PFSK-1 (cell line): Measurements from ENCODE around the gene ERGIC3.

Source experiments
- FOXP2 ChIP-seq: optimal IDR thresholded peaks from 2 replicates; pipeline ENCODE3; 2011; ENCODE audit warnings: borderline replicate concordance, control low read depth, inconsistent platforms; ENCODE audit not compliant: insufficient read depth; ENCODE audit errors: extremely low read length, extremely low read depth
- POLR2AphosphoS5 ChIP-seq: IDR thresholded peaks from 2 replicates; pipeline ENCODE4 v1.6.1; 2012; ENCODE audit warnings: low read depth, mild to moderate bottlenecking, control low read depth, low read length, moderate library complexity
- REST ChIP-seq, 2 experiments: IDR thresholded peaks; 2 replicates each; pipeline versions ENCODE4 v1.6.1 to v1.8.0; 2011 to 2012; ENCODE audit warnings: low read depth in 2 of 2, low read length in 2 of 2, control low read depth in 1 of 2, inconsistent platforms in 1 of 2, mild to moderate bottlenecking in 1 of 2, moderate library complexity in 1 of 2; ENCODE audit not compliant: insufficient read depth in 1 of 2
- SIN3A ChIP-seq: IDR thresholded peaks from 2 replicates; pipeline ENCODE4 v1.6.1; 2012; ENCODE audit warnings: mild to moderate bottlenecking, low read length, moderate library complexity, borderline replicate concordance; ENCODE audit not compliant: insufficient read depth
- TAF1 ChIP-seq: IDR thresholded peaks from 2 replicates; pipeline ENCODE4 v1.6.1; 2012; ENCODE audit warnings: low read length, control low read depth, borderline replicate concordance; ENCODE audit not compliant: insufficient read depth

The ERGIC3 gene

GRCh38 chr20:35583636-35584560 is 42.0 kb downstream of the ERGIC3 start:
- TF ChIP-seq FOXP2 = no peak

GRCh38 chr20:35586751-35587425 is 45.0 kb downstream of the ERGIC3 start:
- no peak for TF ChIP-seq TAF1

GRCh38 chr20:35587436-35587835 is 45.6 kb downstream of the ERGIC3 start:
- TF ChIP-seq TAF1 (no peak), FOXP2 (no peak), REST (IDR thresholded peaks at IDR 0.05; ENCODE audit: insufficient read depth in 1 of 2, low read depth in 2 of 2, low read length in 2 of 2) (no peak), POLR2AphosphoS5 (no peak), SIN3A (no peak)

- TF ChIP-seq SIN3A (no peak), TAF1 (no peak), POLR2AphosphoS5 (no peak)
These were observed 46.5 kb downstream of the ERGIC3 start for GRCh38 chr20:35588397-35588796.

- TF ChIP-seq SIN3A (no peak), POLR2AphosphoS5 (no peak), FOXP2 (no peak), REST (IDR thresholded peaks at IDR 0.05; ENCODE audit: insufficient read depth in 1 of 2, low read depth in 2 of 2, low read length in 2 of 2) (no peak), TAF1 (no peak)
These were observed 50.6 kb downstream of the ERGIC3 start for GRCh38 chr20:35592339-35592974.

GRCh38 chr20:35595456-35595855 is 53.6 kb downstream of the ERGIC3 start:
- TF ChIP-seq TAF1 (no peak), SIN3A (no peak), REST (IDR thresholded peaks at IDR 0.05; ENCODE audit: insufficient read depth in 1 of 2, low read depth in 2 of 2, low read length in 2 of 2) (no peak), POLR2AphosphoS5 (no peak), FOXP2 (no peak)
